Stimulated activated CD4-positive, alpha-beta T cell treated with anti-CD3 and anti-CD28 coated beads, Interleukin-1b, Interleukin-23, amount 100 ng/mL, for 24 hours (primary cell): ENCODE measurements around the gene CDKN2AIP.
A peak's percentile ranks its signal among the peaks of the same experiment; 100 is the strongest.
"Not testable (repeated sequence)": the region's sequence is repeated elsewhere in the genome, so short reads cannot be mapped to it uniquely, and the experiment has no call there.

Experiments
- DNase-seq, 4 experiments: peaks; one replicate each; pipeline ENCODE4 v3.0.0-alpha.2; 2020; ENCODE audit warnings: low read depth in 4 of 4, low spot score in 1 of 4

CDKN2AIP gene

DNA sequence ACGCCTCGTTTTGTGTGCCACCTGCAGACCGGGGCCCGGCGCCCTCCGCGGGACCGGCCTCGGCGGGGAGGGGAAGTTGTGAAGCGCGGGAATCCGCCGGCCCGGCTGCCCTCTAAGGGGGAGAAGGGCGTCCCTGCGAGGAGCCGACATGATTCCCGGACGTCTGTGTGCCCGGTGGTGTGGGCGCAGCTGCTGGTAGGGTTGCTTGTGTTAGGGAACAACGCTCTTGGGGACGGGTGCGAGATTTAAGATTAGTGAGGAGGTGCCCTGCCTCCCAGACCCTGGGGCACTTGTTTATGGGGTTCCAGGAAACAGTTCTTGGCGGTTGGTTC, 627 bp downstream of the CDKN2AIP start:
- DNase-seq, result peak in 2 of 4 experiments; percentile 28 to 32

DNA sequence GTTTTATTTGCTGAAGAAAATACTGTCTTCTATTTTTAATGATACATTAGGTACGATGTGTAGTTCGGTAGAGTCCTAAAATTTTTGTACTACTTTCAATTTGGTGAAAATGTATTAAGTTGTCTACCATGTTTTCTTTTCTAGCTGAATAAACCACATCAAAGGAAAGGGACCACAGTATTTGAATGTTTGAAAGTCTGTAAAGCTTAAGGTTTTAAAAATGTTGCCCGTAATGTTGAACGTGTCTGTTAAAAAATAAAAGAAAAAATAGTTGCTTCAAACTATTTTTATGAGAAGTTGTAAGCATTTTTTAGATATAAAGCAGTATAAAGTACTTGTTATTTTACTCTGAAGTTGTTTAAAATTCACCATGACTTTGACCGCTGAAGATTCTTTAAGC, 3.2 kb downstream of the CDKN2AIP start:
- DNase-seq, result no peak

DNA sequence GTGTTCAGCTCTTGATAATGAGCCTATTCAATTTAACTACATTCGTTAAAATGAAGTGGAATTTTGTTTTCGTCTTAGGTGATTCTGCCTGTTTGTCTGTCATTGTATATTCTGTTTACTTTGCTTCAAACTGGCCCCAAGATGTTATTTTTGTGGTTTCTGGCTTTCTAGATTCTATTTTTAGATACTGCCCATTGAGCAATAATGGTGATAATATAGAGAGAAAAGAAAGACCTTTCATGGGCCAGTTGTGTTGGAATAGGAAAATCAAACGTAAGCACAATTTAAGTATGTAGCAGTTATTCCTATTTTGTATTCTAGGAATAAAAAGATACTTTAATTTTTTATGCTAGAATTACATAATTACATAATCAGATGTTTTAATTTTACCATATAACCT, 4.0 kb downstream of the CDKN2AIP start:
- no peak for DNase-seq

DNA sequence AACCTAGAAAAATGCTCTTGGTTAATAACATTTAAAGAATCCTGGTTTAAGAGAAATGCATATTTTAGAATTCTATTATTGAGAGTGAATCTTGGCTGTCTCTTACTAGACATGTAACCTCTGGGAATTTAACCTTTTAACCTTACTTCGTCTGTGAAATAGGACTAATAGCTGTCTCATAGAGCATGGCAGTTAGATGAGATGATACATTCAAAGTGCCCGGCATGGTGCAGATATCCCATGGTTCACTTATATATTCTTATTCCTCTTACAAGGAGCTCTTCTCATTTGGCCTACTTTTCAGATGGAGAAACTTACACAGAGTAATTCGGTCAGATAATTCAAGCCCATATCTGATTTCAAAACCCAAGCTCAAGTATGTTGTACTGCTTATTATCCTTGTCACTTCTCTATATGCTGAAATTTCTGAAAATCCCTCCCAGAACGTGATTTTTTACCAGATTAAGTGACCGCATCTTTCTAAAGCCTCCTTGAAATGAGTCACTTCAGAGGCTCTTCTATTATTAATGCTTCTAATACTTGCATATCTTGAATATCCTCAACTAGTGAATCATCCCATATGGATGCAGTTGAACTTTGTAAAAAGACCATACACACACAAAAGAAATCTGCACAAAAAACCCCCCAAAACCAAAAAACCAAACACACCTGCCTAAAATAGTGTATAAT, 4.9 kb downstream of the CDKN2AIP start:
- DNase-seq, result no peak

DNA sequence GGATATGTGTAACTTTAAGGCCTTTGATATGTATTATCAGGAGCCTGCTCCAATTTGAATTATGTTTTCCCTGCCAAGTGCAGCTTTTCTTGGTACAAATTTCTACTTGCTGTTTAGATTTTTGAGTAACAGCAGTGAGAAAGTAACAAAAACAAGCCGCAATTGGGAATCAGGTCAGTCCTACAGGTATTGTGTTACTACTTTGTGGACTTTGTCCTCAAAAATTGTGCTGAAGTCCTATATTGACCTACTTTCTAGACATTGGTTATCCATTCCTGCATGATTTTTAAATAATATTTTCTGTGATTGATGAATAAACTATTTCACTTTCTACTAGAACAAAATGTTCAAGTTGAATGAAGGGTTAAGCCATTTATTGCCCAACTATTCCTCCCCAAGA, 5.7 kb downstream of the CDKN2AIP start:
- DNase-seq, result no peak

DNA sequence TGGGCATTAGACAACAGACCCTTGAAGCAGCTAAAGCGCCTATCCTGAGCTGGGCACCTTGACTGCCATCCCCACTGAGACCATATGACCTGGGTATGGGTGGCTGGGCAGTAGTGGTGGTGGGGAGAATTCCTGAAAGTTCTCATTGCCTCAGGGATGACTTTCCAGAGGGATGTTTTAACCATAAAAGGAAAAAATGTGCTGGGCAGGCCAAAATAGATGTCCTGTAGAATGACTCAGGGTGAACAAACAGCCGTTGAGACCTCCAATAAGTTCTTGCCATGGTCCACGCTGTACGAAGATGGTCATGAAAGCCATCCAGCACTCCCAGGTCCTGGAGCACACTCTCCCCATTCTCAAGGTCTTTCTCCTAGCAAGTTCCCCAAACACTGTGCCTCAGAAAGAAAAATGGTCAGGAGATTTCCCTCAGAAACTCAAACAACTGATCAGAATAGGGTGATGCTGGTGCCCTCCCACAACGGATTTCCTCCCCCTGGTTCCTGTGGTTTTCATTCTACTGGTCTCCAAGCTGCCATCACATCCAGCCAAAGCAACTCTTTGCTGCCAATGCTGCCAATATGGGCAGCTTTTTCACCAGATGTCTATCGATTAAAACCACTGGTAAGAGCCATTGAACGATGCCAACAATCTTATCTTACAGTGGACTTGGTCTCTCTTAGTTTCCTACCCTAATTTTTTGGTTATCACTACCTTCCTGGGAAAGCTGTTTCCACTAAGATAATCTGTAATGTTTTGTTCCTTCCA, 11.2 kb downstream of the CDKN2AIP start:
- DNase-seq, result no peak

DNA sequence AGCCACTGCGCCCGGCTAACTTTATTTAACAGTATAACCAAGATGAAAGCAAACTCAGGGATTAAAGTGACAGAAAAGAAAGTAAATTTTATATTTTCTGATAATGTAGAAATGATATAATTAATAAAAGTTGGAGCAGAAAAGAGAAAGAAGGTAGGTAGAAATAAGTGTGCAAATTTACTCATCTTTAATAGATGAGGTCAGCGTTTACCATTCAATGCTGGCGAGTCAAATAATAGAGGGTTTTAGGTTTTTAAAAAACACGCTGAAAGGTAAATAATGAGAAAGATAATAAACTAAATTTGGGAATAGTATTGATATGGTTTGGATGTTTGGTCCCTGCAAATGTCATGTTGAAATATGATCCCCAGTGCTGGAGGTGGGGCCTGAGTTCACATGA, 13.6 kb downstream of the CDKN2AIP start:
- no peak for DNase-seq

DNA sequence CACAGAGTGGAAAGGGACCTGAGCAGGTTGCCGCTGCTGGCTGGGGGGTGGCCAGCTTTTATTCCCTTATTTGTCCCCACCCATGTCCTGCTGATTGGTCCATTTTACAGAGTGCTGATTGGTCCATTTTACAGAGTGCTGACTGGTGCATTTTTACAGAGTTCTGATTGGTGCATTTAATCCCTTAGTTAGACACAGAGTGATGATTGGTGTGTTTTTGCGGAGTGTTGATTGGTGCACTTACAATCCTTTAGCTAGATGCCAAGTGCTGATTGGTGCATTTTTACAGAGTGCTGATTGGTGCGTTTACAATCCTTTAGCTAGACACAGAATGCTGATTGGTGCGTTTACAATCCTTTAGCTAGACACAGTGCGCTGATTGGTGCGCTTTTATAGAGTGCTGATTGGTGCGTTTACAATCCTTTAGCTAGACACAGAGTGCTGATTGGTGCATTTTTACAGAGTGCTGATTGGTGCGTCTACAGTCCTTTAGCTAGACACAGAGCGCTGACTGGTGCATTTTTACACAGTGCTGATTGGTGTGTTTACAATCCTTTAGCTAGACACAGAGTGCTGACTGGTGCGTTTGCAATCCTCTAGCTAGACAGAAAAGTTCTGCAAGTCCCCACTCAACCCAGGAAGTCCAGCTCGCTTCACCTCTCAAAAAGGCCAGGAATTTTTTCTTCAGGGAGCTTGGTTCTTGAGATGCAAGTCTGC, 19.6 kb downstream of the CDKN2AIP start:
- not testable (repeated sequence) for DNase-seq

DNA sequence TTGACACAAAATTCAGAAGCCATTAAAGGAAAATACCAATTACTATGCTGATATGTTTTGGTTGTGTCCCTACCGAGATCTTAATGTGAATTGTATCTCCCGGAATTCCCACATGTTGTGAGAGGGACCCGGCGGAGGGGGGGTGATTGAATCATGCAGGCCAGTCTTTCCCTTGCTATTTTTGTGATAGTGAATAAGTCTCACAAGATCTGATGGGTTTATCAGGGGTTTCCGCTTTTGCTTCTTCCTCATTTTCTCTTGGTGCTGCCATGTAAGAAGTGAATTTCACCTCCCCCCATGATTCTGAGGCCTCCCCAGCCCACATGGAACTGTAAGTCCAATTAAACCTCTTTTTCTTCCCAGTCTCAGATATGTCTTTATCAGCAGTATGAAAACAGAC, 21.4 kb downstream of the CDKN2AIP start:
- DNase-seq, result not testable (repeated sequence)

DNA sequence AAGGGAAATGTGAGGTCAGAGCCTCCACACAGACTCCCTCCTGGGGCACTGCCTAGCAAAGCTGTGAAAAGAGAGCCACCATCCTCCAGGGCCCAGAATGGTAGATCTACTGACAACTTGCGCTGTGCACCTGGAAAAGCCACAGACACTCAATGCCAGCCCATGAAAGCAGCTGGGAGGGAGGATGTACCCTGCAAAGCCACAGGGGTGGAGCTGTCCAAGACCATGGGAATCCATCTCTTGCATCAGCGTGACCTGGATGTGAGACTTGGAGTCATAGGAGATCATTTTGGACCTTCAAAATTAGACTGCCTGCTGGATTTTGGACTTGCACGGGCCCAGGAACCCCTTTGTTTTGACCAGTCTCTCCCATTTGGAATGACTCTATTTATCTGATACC, 22.8 kb downstream of the CDKN2AIP start:
- no peak for DNase-seq

DNA sequence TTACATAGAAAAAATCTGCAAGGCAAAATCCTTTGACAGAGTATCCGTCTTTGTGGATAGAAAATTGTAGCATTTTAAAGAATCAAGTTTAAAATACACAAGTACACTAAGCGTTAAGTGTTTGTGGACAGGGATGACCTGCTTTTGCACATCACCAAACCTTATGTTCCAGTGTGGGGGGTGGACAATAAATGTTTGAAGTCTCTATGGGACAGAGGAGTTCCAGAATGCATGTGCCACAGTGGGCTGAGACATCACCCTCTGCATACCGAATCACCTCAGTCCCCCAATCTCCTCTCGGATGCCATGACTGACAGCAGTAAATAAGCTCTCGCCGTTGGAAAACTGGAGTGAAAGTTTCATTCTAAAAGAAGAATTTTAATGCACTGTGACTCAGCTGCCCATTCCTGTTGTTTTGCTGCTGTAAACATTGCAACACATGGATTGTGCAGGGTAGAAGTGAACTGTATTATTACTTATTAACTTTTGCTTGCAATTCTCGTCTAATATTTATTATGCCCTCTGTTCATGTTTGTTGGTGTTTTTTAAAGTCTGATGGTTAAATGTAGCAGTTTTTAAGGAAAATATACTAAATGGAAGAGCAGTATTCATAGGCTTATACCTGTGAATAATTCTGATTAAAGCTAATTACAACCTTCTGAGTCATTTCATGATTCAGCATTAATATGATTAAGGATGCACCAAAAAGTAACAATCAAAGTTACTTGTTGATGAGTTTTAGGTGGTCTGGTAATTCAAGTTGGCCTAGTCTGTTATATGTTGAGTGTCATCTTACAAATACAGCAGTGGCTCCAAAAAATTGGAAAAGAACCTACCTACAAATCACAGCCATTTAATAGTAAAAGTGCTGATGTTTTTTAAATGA, 24.0 kb downstream of the CDKN2AIP start:
- no peak for DNase-seq

DNA sequence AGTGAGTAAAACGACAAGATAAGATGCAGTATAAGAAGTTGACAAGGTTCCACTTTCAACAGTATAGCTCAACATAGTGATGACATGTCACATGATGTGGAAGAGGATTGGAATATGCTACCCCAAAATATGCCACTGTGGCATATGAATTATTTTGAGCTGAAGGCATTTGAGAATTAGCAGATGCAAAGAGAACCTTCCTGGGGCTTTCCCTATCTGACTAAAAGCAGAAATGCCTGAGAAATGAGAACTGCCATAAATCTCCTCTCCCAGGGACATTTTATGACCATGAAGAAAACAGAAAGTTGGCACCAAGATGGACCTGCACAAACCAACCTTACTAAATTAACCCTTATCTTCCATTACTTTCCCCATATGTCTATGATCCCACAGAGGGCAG, 24.8 kb downstream of the CDKN2AIP start:
- DNase-seq, result no peak

DNA sequence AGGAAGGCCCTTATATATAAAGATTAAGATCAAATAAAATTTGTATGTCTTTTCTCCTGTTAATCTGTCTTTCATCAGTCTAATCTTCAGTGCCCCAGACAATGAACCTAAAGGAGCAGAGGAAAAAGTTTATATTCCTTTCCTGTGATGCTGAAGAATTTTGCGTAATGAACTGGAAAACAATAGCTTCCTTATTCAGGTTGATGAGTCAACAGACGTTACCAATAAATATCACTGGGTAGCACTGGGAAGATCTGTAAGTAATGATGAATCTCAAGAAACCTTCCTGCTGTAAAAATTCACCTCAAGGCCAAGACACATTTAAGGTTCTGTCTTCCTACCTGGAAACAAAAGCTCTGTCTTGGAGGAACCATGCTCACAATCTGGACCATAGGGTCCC, 25.5 kb downstream of the CDKN2AIP start:
- DNase-seq, result no peak

DNA sequence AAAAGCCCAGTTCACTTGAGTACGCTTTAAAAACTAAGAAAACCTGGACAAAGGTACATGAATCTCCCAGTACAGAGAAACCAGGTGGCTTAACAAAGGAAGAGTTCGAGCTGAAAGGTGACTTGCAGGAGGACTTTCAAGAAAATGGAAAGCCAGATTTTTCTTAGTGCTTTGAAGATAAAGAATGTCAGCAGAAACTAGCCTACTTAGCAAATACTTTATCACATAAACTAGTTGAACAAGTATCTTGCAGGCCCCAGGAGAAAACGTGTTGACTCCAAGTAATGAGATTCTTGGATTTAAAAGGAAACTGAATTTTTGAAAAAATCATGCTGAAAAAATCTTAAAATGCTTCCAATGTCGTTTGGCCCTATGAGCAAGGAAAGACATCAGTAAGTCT, 26.4 kb downstream of the CDKN2AIP start:
- no peak for DNase-seq

DNA sequence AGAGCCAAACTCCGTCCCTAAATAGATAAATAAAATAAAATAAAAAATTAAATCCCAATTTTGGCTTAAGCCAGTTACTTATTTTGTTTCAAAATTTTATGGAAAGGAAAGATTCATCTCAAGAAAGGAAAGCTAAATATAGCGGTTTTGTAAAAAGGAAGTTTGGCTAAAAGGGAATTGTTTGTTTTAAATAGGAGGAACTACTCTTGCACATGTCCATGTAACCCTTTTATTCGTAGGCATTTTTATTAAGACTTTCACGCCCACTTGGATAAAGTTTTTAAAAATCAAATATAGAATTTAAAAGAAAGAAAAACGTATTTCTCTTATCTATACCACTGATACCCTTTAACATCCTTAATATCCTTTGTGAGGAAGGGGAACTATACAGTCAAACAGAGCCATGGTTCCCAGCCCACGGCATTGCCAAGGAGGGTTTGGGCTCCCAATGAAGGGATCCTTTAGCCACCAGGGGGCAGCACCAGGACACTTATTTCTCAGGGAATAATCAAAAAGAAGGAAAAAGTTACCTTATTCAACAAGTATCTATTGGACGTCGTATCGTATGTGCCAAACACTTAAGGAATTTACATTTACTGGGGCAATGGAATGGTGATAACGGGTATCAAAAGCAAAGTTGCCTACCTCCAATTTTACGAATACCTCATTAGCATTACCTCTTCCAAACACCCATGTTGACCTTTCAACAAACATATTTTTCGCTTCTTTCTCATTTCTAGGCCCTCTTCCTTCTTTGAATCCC, 27.7 kb downstream of the CDKN2AIP start:
- peak; percentile 70 to 82 (median 80) for DNase-seq

DNA sequence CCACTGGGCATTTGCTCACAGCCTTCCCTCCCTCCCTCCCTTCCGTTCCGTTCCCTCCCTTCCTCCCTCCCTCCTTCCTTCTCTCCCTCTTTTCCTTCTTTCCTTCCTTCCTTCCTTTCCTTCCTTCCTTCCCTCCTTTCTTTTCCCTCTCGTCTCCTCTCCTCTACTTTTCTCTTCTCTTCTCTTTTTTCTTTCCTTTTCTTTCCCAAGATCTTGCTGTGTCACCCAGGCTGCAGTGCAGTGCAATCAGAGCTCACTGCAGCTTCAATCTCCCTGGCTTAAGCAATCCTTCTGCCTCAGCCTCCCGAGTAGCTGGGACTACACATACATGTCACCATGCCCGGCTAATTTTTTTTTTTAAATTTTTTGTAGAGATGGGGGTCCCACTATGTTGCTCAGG, 33.7 kb downstream of the CDKN2AIP start:
- no peak for DNase-seq

DNA sequence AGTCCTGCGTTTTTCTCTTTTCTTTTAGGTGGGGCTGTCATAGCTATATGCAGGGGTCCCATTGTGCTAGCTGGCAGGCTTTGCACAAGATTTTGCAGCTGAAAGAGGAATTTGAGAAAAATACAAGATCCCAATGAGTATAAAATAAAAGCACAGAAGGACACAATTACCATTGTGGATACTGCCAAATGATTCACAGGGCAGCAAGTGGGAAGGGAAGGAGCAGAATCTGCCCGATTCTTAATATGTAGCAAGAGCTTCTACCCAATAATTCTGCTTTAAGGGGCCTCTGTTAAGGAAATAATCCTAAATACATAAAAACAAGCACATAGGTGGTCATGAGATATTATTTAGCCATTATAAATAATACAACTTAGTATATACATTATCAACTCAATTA, 34.5 kb downstream of the CDKN2AIP start:
- no peak for DNase-seq

DNA sequence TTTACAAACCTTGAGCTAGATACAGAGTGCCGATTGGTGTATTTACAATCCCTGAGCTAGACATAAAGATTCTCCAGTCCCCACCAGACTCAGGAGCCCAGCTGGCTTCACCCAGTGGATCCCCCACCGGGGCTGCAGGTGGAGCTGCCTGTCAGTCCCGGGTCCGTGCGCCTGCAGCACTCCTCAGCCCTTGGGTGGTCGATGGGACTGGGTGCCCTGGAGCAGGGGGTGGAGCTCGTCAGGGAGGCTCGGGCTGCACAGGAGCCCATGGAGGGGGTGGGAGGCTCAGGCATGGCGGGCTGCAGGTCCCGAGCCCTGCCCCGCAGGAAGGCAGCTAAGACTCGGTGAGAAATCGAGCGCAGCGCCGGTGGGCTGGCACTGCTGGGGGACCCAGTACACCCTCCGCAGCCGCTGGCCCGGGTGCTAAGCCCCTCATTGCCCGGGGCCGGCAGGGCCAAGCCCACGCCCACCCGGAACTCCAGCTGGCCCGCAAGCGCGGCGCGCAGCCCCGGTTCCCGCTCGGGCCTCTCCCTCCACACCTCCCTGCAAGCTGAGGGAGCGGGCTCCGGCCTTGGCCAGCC, 38.2 kb downstream of the CDKN2AIP start:
- DNase-seq, result not testable (repeated sequence)

DNA sequence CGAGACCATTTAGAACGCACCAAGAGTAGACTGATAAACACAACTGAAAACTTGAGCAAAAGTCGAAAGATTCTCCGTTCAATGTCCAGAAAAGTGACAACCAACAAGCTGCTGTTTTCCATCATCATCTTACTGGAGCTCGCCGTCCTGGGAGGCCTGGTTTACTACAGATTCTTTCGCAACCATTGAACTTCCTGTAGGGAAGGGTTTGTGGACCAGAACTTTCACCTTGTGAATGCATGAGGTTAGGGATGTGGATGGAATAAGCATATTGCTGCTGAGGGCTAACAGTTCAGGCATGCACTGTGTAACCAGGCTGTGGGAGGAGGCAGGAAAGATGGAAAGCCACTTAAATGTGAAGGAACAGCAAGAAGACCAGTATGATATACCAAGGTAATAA, 39.6 kb downstream of the CDKN2AIP start:
- no peak for DNase-seq
